Activated T-cell treated with anti-CD3 and anti-CD28 coated beads, Interleukin-2, amount 50 U/mL, for 72 hours (primary cell): ENCODE results near the gene PAX5. TPM values are rescaled to one million over a fixed set of nuclear protein-coding genes. Genes with fewer than 3 reads are reported as not detected.

Experiments used
- ATAC-seq, 2 donors: fragments of 150-1000 bp; cut with Tn5 transposase; replicated peaks in 1 of 2; 2 replicates each; pipeline ENCODE4 v1.10.0; 2021; ENCODE audit warnings: moderate library complexity in 2 of 2, mild to moderate bottlenecking in 1 of 2
- DNase-seq, 2 donors: peaks; one replicate each; pipeline ENCODE4 v3.0.0; 2021 to 2022; ENCODE audit warnings: mixed read lengths in 1 of 2
- H3K27ac Mint-ChIP-seq: one replicate; pipeline ENCODE4 v1.8.0; 2022; ENCODE audit warnings: mild to moderate bottlenecking, moderate library complexity, mixed read lengths
- H3K27me3 Mint-ChIP-seq: one replicate; pipeline ENCODE4 v1.8.0; 2022; ENCODE audit warnings: low read depth, mixed read lengths
- H3K36me3 Mint-ChIP-seq, 2 donors: one replicate each; pipeline ENCODE4 v1.8.0; 2022; ENCODE audit warnings: mixed read lengths in 2 of 2, mild to moderate bottlenecking in 1 of 2; ENCODE audit not compliant: insufficient read depth in 2 of 2
- H3K4me1 Mint-ChIP-seq: one replicate; pipeline ENCODE4 v1.8.0; 2022; ENCODE audit warnings: low read depth, mixed read lengths
- H3K4me3 Mint-ChIP-seq, 2 donors: one replicate each; pipeline ENCODE4 v1.8.0; 2022; ENCODE audit warnings: mild to moderate bottlenecking in 2 of 2, mixed read lengths in 2 of 2, moderate library complexity in 2 of 2
- H3K9me3 Mint-ChIP-seq, 2 donors: one replicate each; pipeline ENCODE4 v1.8.0; 2022; ENCODE audit warnings: mixed read lengths in 2 of 2
- total RNA-seq, 2 donors: library from RNA; stranded (reverse); gene quantifications; one replicate each; pipeline ENCODE4 v1.2.3, GENCODE V29; 2022

The PAX5 gene
- total RNA-seq, 2 donors from 2014 or later: 2.2 TPM

DNA sequence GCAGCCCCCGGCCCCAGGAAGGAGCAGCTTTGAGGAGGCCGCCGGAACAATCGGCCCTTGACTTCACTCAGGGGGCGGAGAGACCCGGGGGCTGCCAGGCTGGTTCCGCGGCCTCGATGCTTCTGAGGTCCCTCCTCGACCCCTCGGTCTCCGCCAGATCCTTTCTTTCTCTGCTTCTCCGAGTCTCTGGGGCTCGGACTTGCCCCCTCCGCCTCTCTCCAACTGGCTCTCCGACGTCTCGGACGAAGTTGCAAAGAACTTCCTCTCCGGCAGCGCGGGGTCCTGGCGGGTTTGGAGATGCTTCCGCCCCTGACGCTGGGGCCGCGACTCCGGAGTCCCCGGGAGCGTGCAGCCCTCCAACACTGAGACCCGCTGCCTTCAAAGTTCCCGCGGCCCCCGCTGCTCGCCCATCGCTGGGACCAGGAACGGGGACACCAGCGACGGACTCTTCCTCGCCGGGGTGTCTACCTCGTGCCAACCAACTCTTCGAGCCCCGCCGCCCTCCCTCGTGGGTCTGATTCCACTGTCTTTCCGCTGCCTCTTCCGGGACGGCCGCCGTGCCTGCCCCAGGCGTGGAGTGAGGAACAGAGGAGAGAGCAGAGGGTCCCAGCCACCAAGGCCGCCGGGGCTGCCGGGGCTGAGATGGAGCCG is 7.0 kb downstream of the PAX5 start:
- ATAC-seq (no peak), DNase-seq (no peak)
- no peaks in the 10 kb centered on the region for H3K9me3 Mint-ChIP-seq
- peaks cover 88% of the 10 kb centered on the region for H3K27me3 Mint-ChIP-seq
- peak overlapping the region; percentile 84 to 94 for H3K4me3 Mint-ChIP-seq
- no peak overlapping the region for H3K27ac Mint-ChIP-seq
- H3K4me1 Mint-ChIP-seq: peaks cover 48% of the 10 kb centered on the region
- peaks cover 7 to 9% of the 10 kb centered on the region in 2 donors for H3K36me3 Mint-ChIP-seq

DNA sequence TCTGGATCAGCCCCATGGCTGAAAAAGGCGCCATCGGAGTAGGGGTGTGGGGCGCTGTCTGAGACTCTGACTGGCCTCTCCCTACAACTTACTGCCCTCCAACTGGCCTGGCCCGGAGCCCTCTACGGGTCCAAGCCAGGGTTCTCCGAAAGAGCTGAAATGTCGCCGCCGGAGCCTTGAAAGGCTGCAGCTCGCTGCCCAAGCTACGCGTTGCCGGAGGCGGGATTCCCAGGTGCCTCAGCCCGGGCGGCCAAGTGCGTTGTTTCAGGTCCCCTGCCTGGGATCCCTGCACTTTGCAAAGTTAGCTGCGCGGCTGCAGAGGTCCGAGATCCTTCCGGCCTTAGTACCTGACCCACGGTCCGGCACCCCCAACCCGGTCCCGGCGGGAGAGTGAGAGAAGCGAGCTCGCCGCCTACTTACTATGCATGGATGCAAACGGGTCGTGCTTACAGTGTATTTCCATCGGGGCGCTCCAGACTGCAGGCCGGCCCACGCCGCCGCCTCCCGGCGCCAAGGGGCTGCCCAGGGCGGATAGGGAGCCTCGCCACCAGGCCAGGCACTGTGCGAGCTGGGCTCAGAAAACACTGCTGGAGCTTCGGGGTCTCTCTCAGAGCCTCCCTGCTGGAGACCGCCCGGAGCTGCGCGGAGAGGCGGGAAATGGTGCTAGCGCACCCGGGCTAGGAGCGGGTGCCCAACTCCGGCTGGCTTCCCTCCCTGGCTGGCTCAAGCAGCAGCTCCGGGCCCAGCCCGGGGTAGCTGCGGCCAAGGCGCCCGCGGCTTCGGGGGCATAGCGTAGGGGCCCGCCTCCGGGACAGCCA is 7.7 kb downstream of the PAX5 start:
- H3K36me3 Mint-ChIP-seq: peaks cover 7 to 9% of the 10 kb centered on the region in 2 donors
- peak overlapping the region; percentile 94 for H3K4me3 Mint-ChIP-seq
- peaks cover 88% of the 10 kb centered on the region for H3K27me3 Mint-ChIP-seq
- no peak overlapping the region for H3K27ac Mint-ChIP-seq
- no peaks in the 10 kb centered on the region for H3K9me3 Mint-ChIP-seq
- peak in 1 of 2 donors; percentile 9 for DNase-seq
- peaks cover 48% of the 10 kb centered on the region for H3K4me1 Mint-ChIP-seq
- ATAC-seq: no peak

DNA sequence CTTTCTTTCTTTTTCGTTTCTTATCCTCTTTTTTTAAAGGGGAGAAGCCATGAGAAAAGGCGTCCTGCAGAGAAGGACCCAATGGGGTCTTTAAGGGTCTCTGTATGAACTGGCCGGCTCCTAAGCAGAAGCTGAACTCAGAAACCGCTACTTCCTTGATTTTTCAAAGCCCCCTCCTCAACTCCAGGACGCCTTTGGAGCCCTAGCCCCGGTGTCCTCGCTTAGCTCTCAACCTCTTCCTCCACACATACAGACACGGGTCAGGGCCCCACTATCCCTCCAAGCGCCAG is 8.3 kb downstream of the PAX5 start:
- Mint-ChIP-seq H3K36me3 (peaks cover 7 to 9% of the 10 kb centered on the region in 2 donors), H3K27ac (no peak overlapping the region), H3K4me3 (peak overlapping the region; percentile 91 to 94), H3K27me3 (peaks cover 87% of the 10 kb centered on the region), H3K4me1 (peaks cover 47% of the 10 kb centered on the region), H3K9me3 (no peaks in the 10 kb centered on the region)
- no peak for ATAC-seq
- DNase-seq: no peak

DNA sequence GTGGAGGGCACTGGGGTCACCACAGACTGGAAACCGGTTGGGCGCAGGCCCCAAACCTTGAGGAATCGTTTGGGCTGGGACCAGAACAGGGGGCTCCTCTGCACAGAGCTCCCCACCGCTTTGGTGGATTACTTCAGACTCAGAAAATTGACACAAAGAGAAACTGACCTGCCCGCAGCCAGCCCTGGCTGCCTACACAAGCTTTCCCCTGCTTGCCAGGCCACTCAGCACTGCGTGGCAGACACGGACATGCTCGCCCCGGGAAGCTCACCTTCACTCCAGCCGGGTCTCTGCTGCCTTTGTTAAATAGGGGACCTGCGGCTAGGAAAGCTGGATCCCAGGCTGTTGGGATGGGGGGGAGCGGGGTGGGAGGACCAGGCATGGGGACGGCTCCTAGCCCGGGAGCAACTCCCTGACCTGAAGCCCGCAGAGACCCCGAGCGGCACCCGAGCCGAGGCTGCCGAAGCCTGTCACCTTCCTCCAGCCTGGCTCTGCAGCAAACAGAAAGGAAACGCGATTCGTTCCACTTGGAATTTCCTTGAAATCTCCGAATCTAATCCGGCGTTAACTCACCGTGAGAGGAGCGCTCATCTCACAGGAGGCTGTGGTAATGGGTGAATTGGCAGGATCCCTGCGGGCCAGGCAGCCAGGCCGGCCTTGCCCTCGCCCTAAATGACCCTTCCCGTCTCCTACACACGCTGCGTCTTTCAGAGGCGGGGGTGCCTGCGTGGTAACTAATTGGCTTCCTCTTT is 8.8 kb downstream of the PAX5 start:
- Mint-ChIP-seq H3K4me1 (peaks cover 42% of the 10 kb centered on the region), H3K4me3 (peak overlapping the region; percentile 91 to 94), H3K27ac (no peak overlapping the region), H3K27me3 (peaks cover 87% of the 10 kb centered on the region), H3K9me3 (no peaks in the 10 kb centered on the region), H3K36me3 (peaks cover 7 to 9% of the 10 kb centered on the region in 2 donors)
- ATAC-seq (no peak), DNase-seq (no peak)

DNA sequence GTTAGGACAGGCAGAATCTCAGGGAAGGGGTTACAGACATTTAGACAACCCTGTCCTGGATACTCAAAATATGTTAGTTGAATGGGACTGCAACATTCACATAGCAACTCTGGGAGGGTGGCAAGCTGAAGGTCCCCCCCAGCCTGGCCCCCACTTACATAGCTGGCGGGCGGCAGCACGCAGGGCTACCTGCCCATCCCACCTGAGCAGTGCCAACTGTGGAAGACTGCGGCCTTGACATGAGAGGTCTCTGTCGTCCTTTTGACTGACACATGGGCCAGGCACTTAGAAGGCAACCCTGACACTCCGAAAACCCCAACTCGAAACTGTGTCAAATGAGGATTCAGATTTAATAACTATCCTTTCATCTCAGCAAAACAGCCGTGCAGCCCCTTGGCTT is 16.5 kb downstream of the PAX5 start:
- H3K9me3 Mint-ChIP-seq: no peaks in the 10 kb centered on the region
- no peak overlapping the region for H3K4me3 Mint-ChIP-seq
- peaks cover 79% of the 10 kb centered on the region for H3K27me3 Mint-ChIP-seq

DNA sequence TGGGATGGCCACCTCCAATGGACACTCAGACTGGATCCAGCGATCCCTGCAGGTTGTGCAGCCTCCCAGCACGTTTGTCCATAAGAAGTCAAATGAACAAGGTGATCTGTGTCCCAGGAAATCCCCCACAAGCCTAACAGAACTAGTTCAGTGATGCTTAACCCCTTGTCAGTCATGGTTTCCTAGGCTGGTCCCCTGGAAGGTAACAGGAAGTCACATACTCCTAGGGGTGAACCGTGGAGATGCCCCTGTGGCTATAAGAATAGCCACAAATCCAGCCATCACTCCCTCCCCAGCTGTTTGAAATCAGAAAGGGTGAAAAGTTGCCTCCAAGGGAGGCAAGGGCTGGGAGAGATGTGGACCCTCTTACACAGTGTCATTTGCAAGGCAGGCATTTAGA is 22.5 kb downstream of the PAX5 start:
- no peaks in the 10 kb centered on the region for H3K36me3 Mint-ChIP-seq
- H3K4me1 Mint-ChIP-seq: no peaks in the 10 kb centered on the region
- H3K9me3 Mint-ChIP-seq: no peaks in the 10 kb centered on the region
- ATAC-seq (no peak), DNase-seq (no peak)
- no peak overlapping the region for H3K27ac Mint-ChIP-seq
- no peak overlapping the region for H3K4me3 Mint-ChIP-seq
- H3K27me3 Mint-ChIP-seq: peaks cover 41% of the 10 kb centered on the region

More for the DNA sequence above, 16.5 kb downstream of the PAX5 start:
- ATAC-seq (no peak), DNase-seq (no peak)
- Mint-ChIP-seq H3K4me1 (peaks cover 4% of the 10 kb centered on the region), H3K36me3 (no peaks in the 10 kb centered on the region), H3K27ac (no peak overlapping the region)

DNA sequence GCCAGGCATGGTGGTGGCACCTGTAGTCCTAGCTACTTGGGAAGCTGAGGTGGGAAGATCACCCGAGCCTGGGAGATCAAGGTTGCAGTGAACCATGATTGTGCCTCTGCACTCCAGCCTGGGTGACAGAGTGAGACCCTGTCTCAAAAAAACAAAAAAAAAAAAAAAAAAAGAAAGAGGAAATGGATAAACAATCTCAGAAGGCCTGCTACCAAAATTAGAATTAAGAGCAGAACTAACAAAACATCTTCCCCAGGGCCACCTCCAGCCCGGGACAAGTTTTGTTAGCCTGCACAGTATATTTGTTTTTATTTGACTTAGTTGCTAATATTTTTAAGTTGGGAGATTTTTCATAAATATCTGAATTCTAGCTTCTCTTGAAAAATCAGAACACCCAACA is 23.1 kb downstream of the PAX5 start:
- no peak for ATAC-seq
- Mint-ChIP-seq H3K4me3 (no peak overlapping the region), H3K9me3 (no peaks in the 10 kb centered on the region), H3K27ac (no peak overlapping the region), H3K4me1 (no peaks in the 10 kb centered on the region), H3K36me3 (no peaks in the 10 kb centered on the region), H3K27me3 (peaks cover 38% of the 10 kb centered on the region)
- DNase-seq: no peak

DNA sequence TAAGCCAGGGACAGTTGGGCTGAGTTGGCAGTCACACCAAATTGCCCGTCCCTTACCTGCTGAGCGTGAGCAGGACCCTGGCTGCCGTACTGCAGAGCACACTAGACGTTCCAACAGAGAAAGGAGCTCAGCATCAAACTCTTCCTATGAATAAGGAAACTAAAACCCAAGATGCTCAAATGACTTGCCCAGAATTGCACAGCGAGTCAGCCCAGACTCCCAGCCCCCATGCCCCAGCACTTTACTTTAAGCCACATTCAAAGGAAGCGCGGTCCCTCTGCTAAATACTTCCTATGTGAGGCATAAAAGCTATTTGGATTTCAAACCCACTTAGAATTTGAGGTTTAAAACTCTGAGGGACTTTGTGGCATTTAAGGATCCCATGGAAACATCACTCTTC is 23.9 kb downstream of the PAX5 start:
- H3K36me3 Mint-ChIP-seq: no peaks in the 10 kb centered on the region
- no peaks in the 10 kb centered on the region for H3K9me3 Mint-ChIP-seq
- DNase-seq: no peak
- no peaks in the 10 kb centered on the region for H3K4me1 Mint-ChIP-seq
- H3K27ac Mint-ChIP-seq: no peak overlapping the region
- peaks cover 43% of the 10 kb centered on the region for H3K27me3 Mint-ChIP-seq
- H3K4me3 Mint-ChIP-seq: no peak overlapping the region
- no peak for ATAC-seq

DNA sequence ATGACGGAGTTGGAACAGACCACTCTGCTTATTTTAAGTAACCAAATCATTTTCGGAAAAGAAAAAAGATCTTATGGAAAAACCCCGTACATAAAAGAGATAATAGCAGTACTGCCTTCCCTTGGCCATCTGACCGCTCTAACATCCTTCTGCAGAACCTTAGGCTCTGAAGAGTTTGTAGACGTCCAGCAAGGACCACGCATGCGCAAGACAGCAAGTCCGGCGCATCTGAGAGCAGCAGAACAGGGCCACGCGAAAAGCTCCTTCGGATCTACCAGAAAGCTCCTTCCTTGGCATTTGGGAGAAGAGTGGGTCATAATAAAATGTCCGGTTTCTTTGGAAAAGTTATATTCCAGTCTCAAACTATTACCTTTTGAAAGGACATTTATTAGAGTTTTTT is 26.8 kb downstream of the PAX5 start:
- H3K27me3 Mint-ChIP-seq: peaks cover 47% of the 10 kb centered on the region
- ATAC-seq: no peak
- no peaks in the 10 kb centered on the region for H3K4me1 Mint-ChIP-seq
- no peak overlapping the region for H3K27ac Mint-ChIP-seq
- DNase-seq: no peak
- H3K36me3 Mint-ChIP-seq: no peaks in the 10 kb centered on the region
- H3K9me3 Mint-ChIP-seq: no peaks in the 10 kb centered on the region
- H3K4me3 Mint-ChIP-seq: no peak overlapping the region

DNA sequence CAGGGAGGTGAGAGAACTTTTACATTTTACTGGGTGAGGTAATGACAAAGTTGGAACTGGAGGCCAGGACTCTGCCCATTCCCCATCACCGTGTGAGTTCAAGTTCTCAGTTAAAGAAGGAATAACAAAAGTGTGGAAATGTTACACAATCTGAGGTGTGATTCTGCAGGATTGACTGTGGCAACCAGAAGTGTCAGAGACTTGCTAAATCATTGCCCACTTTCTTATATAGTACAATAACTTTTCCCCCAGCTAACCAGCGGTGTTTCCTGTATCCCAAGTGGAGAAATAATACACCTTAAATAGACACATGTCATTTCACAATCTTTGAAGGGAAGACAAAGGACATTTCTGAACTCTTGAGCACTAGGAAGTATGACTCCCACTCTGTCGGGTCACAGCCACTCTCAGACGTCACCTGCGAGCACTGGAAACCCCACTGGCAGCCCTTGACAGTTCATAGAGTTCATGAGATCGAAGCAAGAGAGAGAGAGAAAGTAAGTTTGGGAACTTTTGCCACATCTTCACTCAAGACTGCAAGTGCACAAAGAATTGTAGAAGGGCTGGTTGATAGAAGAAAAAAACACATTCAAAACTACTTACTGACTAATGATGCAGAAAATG is 28.4 kb downstream of the PAX5 start:
- ATAC-seq: no peak
- no peak overlapping the region for H3K4me3 Mint-ChIP-seq
- peaks cover 56% of the 10 kb centered on the region for H3K27me3 Mint-ChIP-seq
- H3K36me3 Mint-ChIP-seq: no peaks in the 10 kb centered on the region
- DNase-seq: no peak
- no peaks in the 10 kb centered on the region for H3K4me1 Mint-ChIP-seq
- H3K9me3 Mint-ChIP-seq: no peaks in the 10 kb centered on the region
- no peak overlapping the region for H3K27ac Mint-ChIP-seq

DNA sequence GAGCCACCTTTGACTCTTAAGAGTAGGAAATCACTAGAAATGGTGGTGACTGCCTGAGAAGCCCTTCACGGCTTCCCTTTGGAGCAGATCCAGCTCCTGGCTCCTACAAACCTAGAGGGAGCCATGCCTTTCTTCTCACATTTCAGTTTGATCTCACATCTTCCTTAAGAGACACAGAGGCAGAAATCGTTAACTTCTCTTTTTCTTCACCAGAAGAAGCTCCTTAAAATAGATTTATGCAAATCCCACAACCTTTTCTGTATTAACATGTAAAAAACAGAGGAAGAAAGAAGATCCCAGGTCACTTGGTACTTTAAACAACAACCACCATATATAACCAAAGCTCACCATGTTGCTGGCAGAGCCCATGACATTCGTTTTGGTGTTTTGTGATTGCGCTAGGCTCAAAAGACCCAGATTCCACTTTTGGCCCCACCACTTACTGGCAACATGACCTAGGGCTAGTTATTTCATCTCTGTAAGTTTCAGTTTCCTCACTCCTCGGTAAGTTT is 29.6 kb downstream of the PAX5 start:
- H3K27me3 Mint-ChIP-seq: peaks cover 63% of the 10 kb centered on the region

DNA sequence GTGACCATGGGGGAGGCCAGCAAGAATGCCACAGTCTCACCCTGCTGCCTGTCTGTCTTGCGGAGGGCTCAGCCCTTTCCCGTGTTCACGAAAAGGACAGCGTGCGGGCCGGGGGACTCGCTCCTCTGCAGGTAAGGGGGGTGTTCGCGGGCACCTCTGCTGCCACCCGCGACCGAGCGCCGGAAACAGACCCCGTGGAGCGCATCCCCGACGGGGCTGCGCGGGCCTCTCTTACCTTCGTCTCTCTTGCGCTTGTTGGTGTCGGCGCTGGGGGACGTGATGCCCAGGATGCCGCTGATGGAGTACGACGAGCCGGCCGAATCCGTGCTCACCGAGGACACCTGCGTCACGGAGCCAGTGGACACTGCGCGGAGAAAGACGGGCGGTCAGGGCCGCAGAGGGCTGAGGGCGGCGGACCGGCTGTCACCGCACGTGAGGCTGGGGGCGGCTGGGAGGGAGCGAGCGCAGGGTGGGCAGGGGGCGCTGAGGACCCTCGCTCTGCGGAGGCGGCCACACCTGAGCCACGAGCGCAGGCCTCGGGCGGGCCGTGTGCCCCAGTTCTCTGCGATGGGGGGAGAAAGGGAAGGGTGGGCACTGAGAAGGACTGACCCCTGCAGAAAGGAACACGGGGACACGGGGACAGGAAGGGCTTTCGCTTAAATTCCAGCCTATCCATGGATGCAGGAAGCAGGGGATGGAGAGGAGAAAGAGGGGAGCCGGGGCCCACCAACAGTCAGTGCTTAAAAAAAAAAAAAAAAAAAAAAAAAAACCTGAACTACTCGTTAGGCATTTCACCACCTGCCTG is 31.5 kb downstream of the PAX5 start:
- DNase-seq: no peak
- Mint-ChIP-seq H3K9me3 (no peaks in the 10 kb centered on the region), H3K36me3 (no peaks in the 10 kb centered on the region), H3K27ac (no peak overlapping the region), H3K27me3 (peaks cover 70% of the 10 kb centered on the region), H3K4me1 (no peaks in the 10 kb centered on the region), H3K4me3 (peak overlapping the region; percentile 53 to 65)
- no peak for ATAC-seq

More for the DNA sequence above, 29.6 kb downstream of the PAX5 start:
- Mint-ChIP-seq H3K4me3 (no peak overlapping the region), H3K36me3 (no peaks in the 10 kb centered on the region), H3K27ac (no peak overlapping the region), H3K4me1 (no peaks in the 10 kb centered on the region), H3K9me3 (no peaks in the 10 kb centered on the region)
- no peak for ATAC-seq
- DNase-seq: no peak
